Epithelial cell of proximal tubule (primary cell): Measurements from ENCODE around the gene SPOCK3. TPM values are rescaled to one million over a fixed set of nuclear protein-coding genes. Genes with fewer than 3 reads are reported as not detected.
A peak's percentile ranks its signal among the peaks of the same experiment; 100 is the strongest.

Source experiments
- DNase-seq: peaks from one replicate; pipeline ENCODE4 v3.0.0-alpha.2; 2011; ENCODE audit warnings: low read depth
- H3K4me3 ChIP-seq: 2 replicates; pipeline ENCODE4 v1.5.1; 2011; ENCODE audit warnings: low read depth, mild to moderate bottlenecking, low read length
- CTCF ChIP-seq: conservative IDR thresholded peaks from 2 replicates; pipeline ENCODE4 v1.5.1; 2012; ENCODE audit warnings: low read depth, mild to moderate bottlenecking, low read length
- total RNA-seq: library from RNA; depleted of rRNA; stranded (reverse); fragments of >200 nt; gene quantifications from 2 replicates; pipeline ENCODE4 v1.2.3, GENCODE V29; 2015

The SPOCK3 gene
- total RNA-seq, 1 donor from 2014 or later, result 0.06 TPM

GRCh38 chr4:167109859-167110258 is 124.4 kb downstream of the SPOCK3 start:
- DNase-seq, result no peak
- TF ChIP-seq CTCF, result no peak
- no peak overlapping the region for H3K4me3 ChIP-seq

- H3K4me3 ChIP-seq, result no peak overlapping the region
- no peak for TF ChIP-seq CTCF
- no peak for DNase-seq
Measured at GRCh38 chr4:167105857-167106256, 128.4 kb downstream of the SPOCK3 start.

GRCh38 chr4:167102475-167102874 is 131.8 kb downstream of the SPOCK3 start:
- DNase-seq, result no peak
- H3K4me3 ChIP-seq, result no peak overlapping the region
- no peak for TF ChIP-seq CTCF

GRCh38 chr4:167101035-167101434 is 133.3 kb downstream of the SPOCK3 start:
- no peak for DNase-seq
- H3K4me3 ChIP-seq, result no peak overlapping the region
- TF ChIP-seq CTCF, result no peak

GRCh38 chr4:167100120-167100519 is 134.2 kb downstream of the SPOCK3 start:
- TF ChIP-seq CTCF, result no peak
- peak; percentile 19 for DNase-seq
- H3K4me3 ChIP-seq, result no peak overlapping the region

- no peak overlapping the region for H3K4me3 ChIP-seq
- TF ChIP-seq CTCF, result no peak
- no peak for DNase-seq
Measured at GRCh38 chr4:167088115-167088514, 146.2 kb downstream of the SPOCK3 start.

GRCh38 chr4:167084321-167084720 is 150.0 kb downstream of the SPOCK3 start:
- TF ChIP-seq CTCF, result no peak

More at GRCh38 chr4:167084321-167084720, 150.0 kb downstream of the SPOCK3 start:
- no peak overlapping the region for H3K4me3 ChIP-seq
- DNase-seq, result no peak
